B cell (primary cell): ENCODE results near the gene PARP16.

ENCODE experiments used
- EZH2 ChIP-seq: IDR thresholded peaks from 2 replicates; pipeline ENCODE4 v1.6.1; 2012; ENCODE audit warnings: borderline replicate concordance, low read depth, mild to moderate bottlenecking, moderate library complexity, low read length; ENCODE audit not compliant: insufficient read depth, poor library complexity, severe bottlenecking
- TF ChIP-seq, protein P1 (sequence below): fragments of 200-600 bp; IDR thresholded peaks from one replicate; pipeline ENCODE4 v1.8.0; 2022; ENCODE audit warnings: antibody characterized with exemption, mild to moderate bottlenecking

GRCh38 chr15:65233696-65234095 is 53.0 kb downstream of the PARP16 start:
- TF ChIP-seq, protein P1, sequence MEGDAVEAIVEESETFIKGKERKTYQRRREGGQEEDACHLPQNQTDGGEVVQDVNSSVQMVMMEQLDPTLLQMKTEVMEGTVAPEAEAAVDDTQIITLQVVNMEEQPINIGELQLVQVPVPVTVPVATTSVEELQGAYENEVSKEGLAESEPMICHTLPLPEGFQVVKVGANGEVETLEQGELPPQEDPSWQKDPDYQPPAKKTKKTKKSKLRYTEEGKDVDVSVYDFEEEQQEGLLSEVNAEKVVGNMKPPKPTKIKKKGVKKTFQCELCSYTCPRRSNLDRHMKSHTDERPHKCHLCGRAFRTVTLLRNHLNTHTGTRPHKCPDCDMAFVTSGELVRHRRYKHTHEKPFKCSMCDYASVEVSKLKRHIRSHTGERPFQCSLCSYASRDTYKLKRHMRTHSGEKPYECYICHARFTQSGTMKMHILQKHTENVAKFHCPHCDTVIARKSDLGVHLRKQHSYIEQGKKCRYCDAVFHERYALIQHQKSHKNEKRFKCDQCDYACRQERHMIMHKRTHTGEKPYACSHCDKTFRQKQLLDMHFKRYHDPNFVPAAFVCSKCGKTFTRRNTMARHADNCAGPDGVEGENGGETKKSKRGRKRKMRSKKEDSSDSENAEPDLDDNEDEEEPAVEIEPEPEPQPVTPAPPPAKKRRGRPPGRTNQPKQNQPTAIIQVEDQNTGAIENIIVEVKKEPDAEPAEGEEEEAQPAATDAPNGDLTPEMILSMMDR = no peak
- no peak for TF ChIP-seq EZH2
